Jurkat, Clone E6-1 (cell line): ENCODE results near the gene FAM120A.
"Not testable (repeated sequence)": the region's sequence is repeated elsewhere in the genome, so short reads cannot be mapped to it uniquely, and the experiment has no call there.

ENCODE experiments used
- DNase-seq: peaks from one replicate; pipeline ENCODE4 v3.0.0-alpha.2; 2011; ENCODE audit warnings: low read depth, low spot score
- H3K4me3 ChIP-seq: 2 replicates; pipeline ENCODE4 v1.5.1; 2011; ENCODE audit warnings: mild to moderate bottlenecking, low read length, control low read depth, moderate library complexity

FAM120A gene

GRCh38 chr9:93496285-93496684 is 44.8 kb downstream of the FAM120A start:
- DNase-seq, result no peak
- no peak overlapping the region for H3K4me3 ChIP-seq

GRCh38 chr9:93500571-93501298 is 49.2 kb downstream of the FAM120A start:
- DNase-seq, result no peak
- H3K4me3 ChIP-seq, result peak overlapping the region; percentile 17

- peak overlapping the region; percentile 17 for H3K4me3 ChIP-seq
Observed at GRCh38 chr9:93501406-93501805, 49.9 kb downstream of the FAM120A start.

GRCh38 chr9:93503381-93503780 is 51.9 kb downstream of the FAM120A start:
- DNase-seq, result no peak
- H3K4me3 ChIP-seq, result no peak overlapping the region

More at GRCh38 chr9:93501406-93501805, 49.9 kb downstream of the FAM120A start:
- peak; percentile 16 for DNase-seq

GRCh38 chr9:93505541-93506132 is 54.2 kb downstream of the FAM120A start:
- no peak overlapping the region for H3K4me3 ChIP-seq
- DNase-seq, result no peak

GRCh38 chr9:93507768-93508167 is 56.3 kb downstream of the FAM120A start:
- no peak overlapping the region for H3K4me3 ChIP-seq
- no peak for DNase-seq

- no peak for DNase-seq
- no peak overlapping the region for H3K4me3 ChIP-seq
Observed at GRCh38 chr9:93508207-93508606, 56.7 kb downstream of the FAM120A start.

GRCh38 chr9:93509084-93509483 is 57.6 kb downstream of the FAM120A start:
- no peak overlapping the region for H3K4me3 ChIP-seq
- no peak for DNase-seq

- no peak overlapping the region for H3K4me3 ChIP-seq
- DNase-seq, result no peak
Observed at GRCh38 chr9:93510041-93510440, 58.6 kb downstream of the FAM120A start.

GRCh38 chr9:93511228-93511627 is 59.7 kb downstream of the FAM120A start:
- not testable (repeated sequence) for DNase-seq, H3K4me3 ChIP-seq

- DNase-seq, H3K4me3 ChIP-seq: not testable (repeated sequence)
Observed at GRCh38 chr9:93512170-93512812, 60.8 kb downstream of the FAM120A start.

GRCh38 chr9:93513606-93514005 is 62.1 kb downstream of the FAM120A start:
- DNase-seq, result no peak
- no peak overlapping the region for H3K4me3 ChIP-seq

- H3K4me3 ChIP-seq, result no peak overlapping the region
- no peak for DNase-seq
Observed at GRCh38 chr9:93517331-93517730, 65.8 kb downstream of the FAM120A start.

GRCh38 chr9:93520523-93520922 is 69.0 kb downstream of the FAM120A start:
- DNase-seq, result peak; percentile 22
- H3K4me3 ChIP-seq, result no peak overlapping the region

GRCh38 chr9:93522736-93523135 is 71.3 kb downstream of the FAM120A start:
- H3K4me3 ChIP-seq, result no peak overlapping the region
- no peak for DNase-seq

- DNase-seq, result no peak
- H3K4me3 ChIP-seq, result no peak overlapping the region
Observed at GRCh38 chr9:93523518-93524144, 72.1 kb downstream of the FAM120A start.

- no peak overlapping the region for H3K4me3 ChIP-seq
- DNase-seq, result no peak
Observed at GRCh38 chr9:93525476-93525875, 74.0 kb downstream of the FAM120A start.

- H3K4me3 ChIP-seq, result no peak overlapping the region
- peak; percentile 19 for DNase-seq
Observed at GRCh38 chr9:93531374-93531773, 79.9 kb downstream of the FAM120A start.

- H3K4me3 ChIP-seq, result no peak overlapping the region
- no peak for DNase-seq
Observed at GRCh38 chr9:93532141-93532540, 80.7 kb downstream of the FAM120A start.

GRCh38 chr9:93533863-93534262 is 82.4 kb downstream of the FAM120A start:
- no peak overlapping the region for H3K4me3 ChIP-seq
- DNase-seq, result no peak
